ENCODE results near the gene ACTN1.

DNA sequence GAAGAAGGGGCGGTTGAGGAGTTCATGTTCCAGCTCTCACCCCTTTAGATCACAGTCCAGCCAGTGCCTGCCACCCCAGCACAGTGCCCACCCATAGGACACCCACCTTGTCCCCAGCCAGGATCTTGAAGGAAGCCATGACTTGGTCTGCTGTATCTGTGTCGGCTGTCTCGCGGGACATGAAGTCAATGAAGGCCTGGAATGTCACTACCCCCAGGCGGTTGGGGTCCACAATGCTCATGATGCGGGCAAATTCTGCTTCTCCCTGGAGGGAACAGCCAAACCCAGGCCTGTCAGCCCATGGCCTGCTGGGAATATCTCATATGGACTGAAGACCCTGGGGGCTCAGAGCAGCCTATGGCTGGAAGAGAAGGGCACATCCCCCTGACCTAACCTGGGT lies 102.1 kb downstream of the ACTN1 start:
- TF ChIP-seq EZH2phosphoT487 (IDR thresholded peaks at IDR 0.05; ENCODE audit: borderline replicate concordance, low read depth) (no peak), YY1 (IDR thresholded peaks at IDR 0.05; ENCODE audit: low read depth) (no peak), GATA2 (CRISPR knock-in tag; IDR thresholded peaks at IDR 0.05) (no peak), ELF1 (IDR thresholded peaks at IDR 0.05) (no peak), FOXJ3 (CRISPR knock-in tag; IDR thresholded peaks at IDR 0.05) (no peak), MXI1 (IDR thresholded peaks at IDR 0.05; ENCODE audit: low read depth, low read length) (no peak), RCOR1 (IDR thresholded peaks at IDR 0.05; ENCODE audit: low read length) (no peak), TAF1 (IDR thresholded peaks at IDR 0.05; ENCODE audit: borderline replicate concordance, low read depth, low read length) (no peak), SIN3A (IDR thresholded peaks at IDR 0.05; ENCODE audit: borderline replicate concordance, low read depth, low read length) (no peak), TCF12 (IDR thresholded peaks at IDR 0.05) (no peak)
- TF ChIP-seq, protein P1, sequence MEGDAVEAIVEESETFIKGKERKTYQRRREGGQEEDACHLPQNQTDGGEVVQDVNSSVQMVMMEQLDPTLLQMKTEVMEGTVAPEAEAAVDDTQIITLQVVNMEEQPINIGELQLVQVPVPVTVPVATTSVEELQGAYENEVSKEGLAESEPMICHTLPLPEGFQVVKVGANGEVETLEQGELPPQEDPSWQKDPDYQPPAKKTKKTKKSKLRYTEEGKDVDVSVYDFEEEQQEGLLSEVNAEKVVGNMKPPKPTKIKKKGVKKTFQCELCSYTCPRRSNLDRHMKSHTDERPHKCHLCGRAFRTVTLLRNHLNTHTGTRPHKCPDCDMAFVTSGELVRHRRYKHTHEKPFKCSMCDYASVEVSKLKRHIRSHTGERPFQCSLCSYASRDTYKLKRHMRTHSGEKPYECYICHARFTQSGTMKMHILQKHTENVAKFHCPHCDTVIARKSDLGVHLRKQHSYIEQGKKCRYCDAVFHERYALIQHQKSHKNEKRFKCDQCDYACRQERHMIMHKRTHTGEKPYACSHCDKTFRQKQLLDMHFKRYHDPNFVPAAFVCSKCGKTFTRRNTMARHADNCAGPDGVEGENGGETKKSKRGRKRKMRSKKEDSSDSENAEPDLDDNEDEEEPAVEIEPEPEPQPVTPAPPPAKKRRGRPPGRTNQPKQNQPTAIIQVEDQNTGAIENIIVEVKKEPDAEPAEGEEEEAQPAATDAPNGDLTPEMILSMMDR (IDR thresholded peaks at IDR 0.05) = no peak
- TF ChIP-seq, protein P2, sequence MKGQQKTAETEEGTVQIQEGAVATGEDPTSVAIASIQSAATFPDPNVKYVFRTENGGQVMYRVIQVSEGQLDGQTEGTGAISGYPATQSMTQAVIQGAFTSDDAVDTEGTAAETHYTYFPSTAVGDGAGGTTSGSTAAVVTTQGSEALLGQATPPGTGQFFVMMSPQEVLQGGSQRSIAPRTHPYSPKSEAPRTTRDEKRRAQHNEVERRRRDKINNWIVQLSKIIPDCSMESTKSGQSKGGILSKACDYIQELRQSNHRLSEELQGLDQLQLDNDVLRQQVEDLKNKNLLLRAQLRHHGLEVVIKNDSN (IDR thresholded peaks at IDR 0.05; ENCODE audit: borderline replicate concordance, low read depth) = no peak
- TF ChIP-seq, protein P3, sequence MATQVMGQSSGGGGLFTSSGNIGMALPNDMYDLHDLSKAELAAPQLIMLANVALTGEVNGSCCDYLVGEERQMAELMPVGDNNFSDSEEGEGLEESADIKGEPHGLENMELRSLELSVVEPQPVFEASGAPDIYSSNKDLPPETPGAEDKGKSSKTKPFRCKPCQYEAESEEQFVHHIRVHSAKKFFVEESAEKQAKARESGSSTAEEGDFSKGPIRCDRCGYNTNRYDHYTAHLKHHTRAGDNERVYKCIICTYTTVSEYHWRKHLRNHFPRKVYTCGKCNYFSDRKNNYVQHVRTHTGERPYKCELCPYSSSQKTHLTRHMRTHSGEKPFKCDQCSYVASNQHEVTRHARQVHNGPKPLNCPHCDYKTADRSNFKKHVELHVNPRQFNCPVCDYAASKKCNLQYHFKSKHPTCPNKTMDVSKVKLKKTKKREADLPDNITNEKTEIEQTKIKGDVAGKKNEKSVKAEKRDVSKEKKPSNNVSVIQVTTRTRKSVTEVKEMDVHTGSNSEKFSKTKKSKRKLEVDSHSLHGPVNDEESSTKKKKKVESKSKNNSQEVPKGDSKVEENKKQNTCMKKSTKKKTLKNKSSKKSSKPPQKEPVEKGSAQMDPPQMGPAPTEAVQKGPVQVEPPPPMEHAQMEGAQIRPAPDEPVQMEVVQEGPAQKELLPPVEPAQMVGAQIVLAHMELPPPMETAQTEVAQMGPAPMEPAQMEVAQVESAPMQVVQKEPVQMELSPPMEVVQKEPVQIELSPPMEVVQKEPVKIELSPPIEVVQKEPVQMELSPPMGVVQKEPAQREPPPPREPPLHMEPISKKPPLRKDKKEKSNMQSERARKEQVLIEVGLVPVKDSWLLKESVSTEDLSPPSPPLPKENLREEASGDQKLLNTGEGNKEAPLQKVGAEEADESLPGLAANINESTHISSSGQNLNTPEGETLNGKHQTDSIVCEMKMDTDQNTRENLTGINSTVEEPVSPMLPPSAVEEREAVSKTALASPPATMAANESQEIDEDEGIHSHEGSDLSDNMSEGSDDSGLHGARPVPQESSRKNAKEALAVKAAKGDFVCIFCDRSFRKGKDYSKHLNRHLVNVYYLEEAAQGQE (IDR thresholded peaks at IDR 0.05; ENCODE audit: low read depth, low read length) = no peak
- TF ChIP-seq, protein P4, sequence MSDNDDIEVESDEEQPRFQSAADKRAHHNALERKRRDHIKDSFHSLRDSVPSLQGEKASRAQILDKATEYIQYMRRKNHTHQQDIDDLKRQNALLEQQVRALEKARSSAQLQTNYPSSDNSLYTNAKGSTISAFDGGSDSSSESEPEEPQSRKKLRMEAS (IDR thresholded peaks at IDR 0.05; ENCODE audit: low read depth) = no peak
